Cardiac fibroblast (primary cell): ENCODE measurements around the gene TPMT.
A peak's percentile ranks its signal among the peaks of the same experiment; 100 is the strongest.

Experiments used
- DNase-seq, 2 donors: peaks; one replicate each; pipeline versions ENCODE4 v3.0.0 to v3.0.0-alpha.2; 2010; ENCODE audit warnings: low read depth in 2 of 2
- H3K4me3 ChIP-seq, 2 donors: replicated peaks in 1 of 2; 1 replicate in 1 of 2; 2 replicates in 1 of 2; pipeline ENCODE4 v1.5.1; 2011; ENCODE audit warnings: low read depth in 2 of 2, low read length in 2 of 2, mild to moderate bottlenecking in 2 of 2, moderate library complexity in 1 of 2
- TF ChIP-seq, protein P1 (sequence below): IDR thresholded peaks from one replicate; pipeline ENCODE4 v1.5.1; 2011; ENCODE audit warnings: low read depth, mild to moderate bottlenecking, low read length, inconsistent platforms

The TPMT gene

DNA sequence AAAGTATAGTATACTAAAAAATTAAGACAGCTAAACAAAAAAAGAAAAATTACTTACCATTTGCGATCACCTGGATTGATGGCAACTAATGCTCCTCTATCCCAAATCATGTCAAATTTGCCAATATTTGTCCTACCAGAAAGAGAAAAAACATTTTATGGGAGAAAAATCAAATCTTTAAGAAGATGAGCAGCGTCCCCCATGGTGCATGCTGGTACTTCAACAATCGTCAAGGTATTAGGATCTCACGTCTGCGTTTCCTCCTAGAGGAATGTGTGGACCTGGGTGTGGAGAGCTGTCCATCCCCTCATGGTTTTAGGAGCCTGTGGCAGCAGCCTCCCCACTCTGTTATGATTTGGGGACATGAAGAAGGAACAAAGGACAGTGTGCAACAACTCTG lies 16.0 kb downstream of the TPMT start:
- DNase-seq, result no peak
- TF ChIP-seq, protein P1, sequence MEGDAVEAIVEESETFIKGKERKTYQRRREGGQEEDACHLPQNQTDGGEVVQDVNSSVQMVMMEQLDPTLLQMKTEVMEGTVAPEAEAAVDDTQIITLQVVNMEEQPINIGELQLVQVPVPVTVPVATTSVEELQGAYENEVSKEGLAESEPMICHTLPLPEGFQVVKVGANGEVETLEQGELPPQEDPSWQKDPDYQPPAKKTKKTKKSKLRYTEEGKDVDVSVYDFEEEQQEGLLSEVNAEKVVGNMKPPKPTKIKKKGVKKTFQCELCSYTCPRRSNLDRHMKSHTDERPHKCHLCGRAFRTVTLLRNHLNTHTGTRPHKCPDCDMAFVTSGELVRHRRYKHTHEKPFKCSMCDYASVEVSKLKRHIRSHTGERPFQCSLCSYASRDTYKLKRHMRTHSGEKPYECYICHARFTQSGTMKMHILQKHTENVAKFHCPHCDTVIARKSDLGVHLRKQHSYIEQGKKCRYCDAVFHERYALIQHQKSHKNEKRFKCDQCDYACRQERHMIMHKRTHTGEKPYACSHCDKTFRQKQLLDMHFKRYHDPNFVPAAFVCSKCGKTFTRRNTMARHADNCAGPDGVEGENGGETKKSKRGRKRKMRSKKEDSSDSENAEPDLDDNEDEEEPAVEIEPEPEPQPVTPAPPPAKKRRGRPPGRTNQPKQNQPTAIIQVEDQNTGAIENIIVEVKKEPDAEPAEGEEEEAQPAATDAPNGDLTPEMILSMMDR, result no peak
- no peak overlapping the region for H3K4me3 ChIP-seq

DNA sequence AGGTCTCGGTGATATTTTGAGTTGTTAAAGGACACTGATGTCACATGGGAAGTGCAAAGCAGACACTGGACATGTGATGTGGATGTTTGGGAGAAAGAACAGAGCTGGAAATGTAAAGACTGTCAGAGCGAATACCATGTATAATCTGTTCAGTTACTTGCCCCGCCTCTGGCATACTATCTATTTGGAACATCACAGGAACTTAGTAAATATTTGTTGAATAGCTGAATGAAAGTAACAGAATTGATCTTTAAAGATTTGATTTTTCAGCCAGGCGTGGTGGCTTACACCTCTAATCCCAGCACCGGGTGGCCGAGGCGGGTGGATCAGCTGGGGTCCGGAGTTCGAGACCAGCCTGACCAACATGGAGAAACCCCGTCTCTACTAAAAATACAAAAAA lies 18.6 kb downstream of the TPMT start:
- no peak overlapping the region for H3K4me3 ChIP-seq
- TF ChIP-seq, protein P1, result no peak
- DNase-seq, result no peak

DNA sequence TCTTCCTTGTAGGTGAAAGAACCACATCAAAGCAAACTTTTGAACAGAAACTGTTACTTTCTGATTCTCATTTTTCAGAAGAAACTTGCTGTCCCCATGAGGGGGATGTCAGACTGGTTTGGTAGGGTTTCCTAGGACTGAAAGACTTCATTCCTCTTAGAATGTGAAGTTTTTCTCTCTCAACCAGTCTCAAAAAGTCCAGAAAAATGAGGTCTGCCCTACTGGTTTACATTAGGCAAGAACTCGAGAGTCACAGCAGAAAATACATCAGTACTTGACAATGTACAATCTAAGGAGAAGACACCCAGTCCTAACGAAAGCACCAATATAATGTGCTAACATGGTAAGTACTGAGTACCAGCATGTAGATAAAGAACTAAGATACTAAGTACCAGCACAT lies 19.7 kb downstream of the TPMT start:
- no peak for DNase-seq
- TF ChIP-seq, protein P1, result no peak

DNA sequence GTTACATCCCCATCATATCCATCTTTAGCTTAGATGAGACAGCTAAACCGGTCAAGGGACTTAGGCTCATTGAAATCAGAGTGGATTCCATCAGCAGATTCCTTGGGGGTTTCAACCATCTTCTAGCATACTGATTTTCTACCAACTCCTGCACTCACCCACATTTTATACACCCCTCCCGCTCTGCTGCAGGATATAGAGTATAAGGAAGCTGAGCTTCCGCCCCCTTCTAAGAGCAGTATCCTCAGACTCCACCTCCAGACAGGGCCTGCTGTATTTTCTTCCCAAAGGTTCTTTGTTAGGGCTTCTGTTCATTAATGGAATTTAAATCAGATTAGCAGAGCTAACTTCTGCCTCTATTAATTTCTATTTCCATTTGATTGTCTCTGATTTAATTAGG lies 22.5 kb downstream of the TPMT start:
- no peak overlapping the region for H3K4me3 ChIP-seq
- TF ChIP-seq, protein P1, result no peak
- DNase-seq, result no peak

More for the DNA sequence above, 19.7 kb downstream of the TPMT start:
- no peak overlapping the region for H3K4me3 ChIP-seq

DNA sequence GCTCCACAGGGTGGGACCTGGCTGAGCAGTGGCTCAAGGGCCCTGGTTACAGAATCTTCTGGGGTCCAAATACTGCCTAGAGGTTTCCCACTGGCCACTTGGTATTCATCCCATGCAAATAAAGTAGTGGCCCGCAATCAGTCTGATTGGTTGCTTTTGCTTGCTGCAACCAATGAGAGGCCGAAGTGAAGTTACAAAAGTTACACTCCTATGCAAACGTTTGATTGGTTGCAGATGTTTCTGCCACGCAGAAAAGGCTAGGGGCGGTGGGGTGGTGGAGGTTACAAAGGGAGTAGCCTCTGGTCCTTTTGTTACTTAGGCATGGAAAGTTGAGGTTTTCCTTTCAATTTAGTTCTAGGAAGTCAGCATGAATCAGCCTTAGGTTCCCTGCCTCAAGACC lies 28.8 kb downstream of the TPMT start:
- TF ChIP-seq, protein P1, result no peak
- peak; percentile 18 to 21 for DNase-seq
- no peak overlapping the region for H3K4me3 ChIP-seq

DNA sequence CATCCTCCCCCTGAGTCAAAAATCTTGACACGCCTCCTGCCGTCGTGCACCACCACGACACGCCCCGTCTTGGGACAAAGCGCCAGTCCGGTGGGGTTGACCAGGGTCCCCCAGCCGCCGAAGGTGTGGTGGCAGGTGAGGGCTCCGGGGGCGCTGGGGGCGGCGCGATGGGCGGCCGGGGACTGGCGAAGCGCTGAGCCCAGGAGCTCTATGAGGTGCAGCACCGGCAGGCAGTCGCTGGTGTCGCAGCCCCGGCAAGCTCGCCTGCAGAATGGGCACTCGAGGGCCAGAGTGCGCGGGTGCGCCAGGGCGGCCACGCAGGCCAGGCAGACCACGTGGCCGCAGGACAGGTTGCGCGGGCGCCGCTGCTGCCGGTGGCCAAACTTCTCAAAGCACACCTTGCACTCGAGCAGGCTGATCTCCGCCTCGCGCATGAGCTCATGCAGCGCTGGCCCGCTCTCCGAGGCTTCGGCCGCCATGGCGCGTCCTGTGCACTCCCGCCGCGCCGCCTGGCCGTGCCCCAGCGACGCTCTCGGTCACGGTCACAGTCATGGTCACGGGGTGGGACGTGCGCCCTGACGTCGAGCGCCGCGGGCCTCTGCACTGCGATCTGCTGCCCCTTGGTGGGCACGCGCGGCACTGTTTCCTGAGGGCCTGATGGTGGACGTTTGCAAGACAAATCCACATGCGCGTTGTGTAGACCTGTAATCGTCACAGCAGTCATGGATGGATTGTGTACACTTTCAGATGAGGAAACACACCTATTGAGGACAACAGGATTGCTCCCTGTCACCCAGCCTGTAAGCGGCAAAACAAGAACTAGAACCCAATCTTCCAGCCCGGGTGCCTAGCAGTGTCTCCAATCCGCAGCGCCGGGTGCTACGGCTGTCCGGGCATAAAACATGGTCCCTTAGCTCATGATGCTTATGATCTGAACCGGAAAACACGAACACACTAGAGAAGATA lies 32.5 kb downstream of the TPMT start, which contains the start of gene NHLRC1:
Gene NHLRC1, minus strand, starts transcription at position 550 of the 966 bp plus-strand sequence. Its CDS starts 71 bp downstream, at position 479.
- peak; percentile 91 to 92 for DNase-seq
- TF ChIP-seq, protein P1, result peak; percentile 92
- H3K4me3 ChIP-seq, result peak within 1 kb of the TSS; percentile 33 to 65
